NOMO-1 (cell line): ENCODE measurements around the gene EXD2.
"Not testable (repeated sequence)": the region's sequence is repeated elsewhere in the genome, so short reads cannot be mapped to it uniquely, and the experiment has no call there.

Experiments
- DNase-seq, 2 experiments: peaks; one replicate each; lab custom pipeline; 2025; ENCODE audit not compliant: unreplicated experiment in 2 of 2; lab: John Stamatoyannopoulos, UW

EXD2 gene

GRCh38 chr14:69190191-69190590, 1.1 kb upstream of the EXD2 start:
- DNase-seq = no peak

GRCh38 chr14:69193721-69194120, 2.4 kb downstream of the EXD2 start:
- no peak for DNase-seq

GRCh38 chr14:69199786-69200185, 8.5 kb downstream of the EXD2 start:
- no peak for DNase-seq

- DNase-seq = no peak
Measured at GRCh38 chr14:69204753-69205152, 13.5 kb downstream of the EXD2 start.

- no peak for DNase-seq
Measured at GRCh38 chr14:69207435-69208041, 16.2 kb downstream of the EXD2 start.

GRCh38 chr14:69208666-69209065, 17.4 kb downstream of the EXD2 start:
- DNase-seq = no peak

GRCh38 chr14:69214393-69214792, 23.1 kb downstream of the EXD2 start:
- no peak for DNase-seq

- not testable (repeated sequence) for DNase-seq
Measured at GRCh38 chr14:69217663-69218062, 26.4 kb downstream of the EXD2 start.

- DNase-seq = no peak
Measured at GRCh38 chr14:69224946-69225345, 33.6 kb downstream of the EXD2 start.

GRCh38 chr14:69226178-69226577, 34.9 kb downstream of the EXD2 start:
- no peak for DNase-seq

GRCh38 chr14:69226736-69227135, 35.4 kb downstream of the EXD2 start:
- no peak for DNase-seq

- DNase-seq = no peak
Measured at GRCh38 chr14:69231486-69231885, 40.2 kb downstream of the EXD2 start.

GRCh38 chr14:69232388-69232787, 41.1 kb downstream of the EXD2 start:
- DNase-seq = no peak

- no peak for DNase-seq
Measured at GRCh38 chr14:69234106-69234505, 42.8 kb downstream of the EXD2 start.

- DNase-seq = no peak
Measured at GRCh38 chr14:69235708-69236107, 44.4 kb downstream of the EXD2 start.

- DNase-seq = no peak
Measured at GRCh38 chr14:69237142-69237541, 45.8 kb downstream of the EXD2 start.

- DNase-seq = no peak
Measured at GRCh38 chr14:69237584-69237983, 46.3 kb downstream of the EXD2 start.

- no peak for DNase-seq
Measured at GRCh38 chr14:69238883-69239282, 47.6 kb downstream of the EXD2 start.

- DNase-seq = no peak
Measured at GRCh38 chr14:69240527-69241173, 49.4 kb downstream of the EXD2 start.

- DNase-seq = no peak
Measured at GRCh38 chr14:69241577-69241976, 50.3 kb downstream of the EXD2 start.

- DNase-seq = peak in 1 of 2 experiments; percentile 55
Measured at GRCh38 chr14:69242311-69243224, 51.3 kb downstream of the EXD2 start.

GRCh38 chr14:69244946-69245345, 53.6 kb downstream of the EXD2 start:
- no peak for DNase-seq
